Nephron (organoid): ENCODE measurements around the gene SLC4A2.

ENCODE experiments used
- H3K27ac Mint-ChIP-seq, 3 experiments: 2 replicates each; pipeline ENCODE4 v1.8.0; 2020; ENCODE audit warnings: mixed read lengths in 3 of 3, mild to moderate bottlenecking in 2 of 3, moderate library complexity in 1 of 3
- H3K27me3 Mint-ChIP-seq: 2 replicates; pipeline ENCODE4 v1.8.0; 2021; ENCODE audit warnings: low read depth, mild to moderate bottlenecking, moderate library complexity, mixed read lengths
- H3K36me3 Mint-ChIP-seq: 2 replicates; pipeline ENCODE4 v1.8.0; 2020; ENCODE audit warnings: low read depth, mixed read lengths
- H3K4me1 Mint-ChIP-seq: 2 replicates; pipeline ENCODE4 v1.8.0; 2020; ENCODE audit warnings: mixed read lengths
- H3K4me3 Mint-ChIP-seq, 3 experiments: 2 replicates each; pipeline ENCODE4 v1.8.0; 2020; ENCODE audit warnings: mild to moderate bottlenecking in 3 of 3, mixed read lengths in 3 of 3, moderate library complexity in 2 of 3
- H3K9me3 Mint-ChIP-seq: 2 replicates; pipeline ENCODE4 v1.8.0; 2020; ENCODE audit warnings: mixed read lengths
- CTCF ChIP-seq, 3 experiments: fragments of 200-600 bp; sonication (generic); IDR thresholded peaks; one replicate each; pipeline ENCODE4 v1.5.0; 2021; ENCODE audit warnings: antibody characterized with exemption in 3 of 3; ENCODE audit not compliant: unreplicated experiment in 3 of 3

The SLC4A2 gene

GRCh38 chr7:151053096-151053495, 6.3 kb upstream of the SLC4A2 start:
- Mint-ChIP-seq H3K36me3 (peaks cover 5% of the 10 kb centered on the region), H3K4me1 (peaks cover 16% of the 10 kb centered on the region), H3K9me3 (no peaks in the 10 kb centered on the region), H3K27me3 (peaks cover 31% of the 10 kb centered on the region), H3K27ac (no peak overlapping the region), H3K4me3 (no peak overlapping the region)
- no peak for TF ChIP-seq CTCF (IDR thresholded peaks at IDR 0.05; ENCODE audit: unreplicated experiment in 3 of 3)

- Mint-ChIP-seq H3K4me3 (no peak overlapping the region), H3K36me3 (peaks cover 5% of the 10 kb centered on the region), H3K4me1 (peaks cover 19% of the 10 kb centered on the region), H3K9me3 (no peaks in the 10 kb centered on the region), H3K27me3 (peaks cover 27% of the 10 kb centered on the region), H3K27ac (no peak overlapping the region)
- TF ChIP-seq CTCF (IDR thresholded peaks at IDR 0.05; ENCODE audit: unreplicated experiment in 3 of 3) = no peak
Measured at GRCh38 chr7:151053751-151054150, 5.6 kb upstream of the SLC4A2 start.

GRCh38 chr7:151056283-151056665, 3.1 kb upstream of the SLC4A2 start:
- Mint-ChIP-seq H3K36me3 (peaks cover 5% of the 10 kb centered on the region), H3K27me3 (peaks cover 15% of the 10 kb centered on the region)
- no peak for TF ChIP-seq CTCF (IDR thresholded peaks at IDR 0.05; ENCODE audit: unreplicated experiment in 3 of 3)

GRCh38 chr7:151056666-151057505, 2.5 kb upstream of the SLC4A2 start:
- peaks cover 36% of the 10 kb centered on the region for H3K4me1 Mint-ChIP-seq
- no peak for TF ChIP-seq CTCF (IDR thresholded peaks at IDR 0.05; ENCODE audit: unreplicated experiment in 3 of 3)
- H3K27me3 Mint-ChIP-seq = peaks cover 15% of the 10 kb centered on the region
- no peaks in the 10 kb centered on the region for H3K9me3 Mint-ChIP-seq
- peaks cover 5% of the 10 kb centered on the region for H3K36me3 Mint-ChIP-seq
- H3K27ac Mint-ChIP-seq = peak overlapping the region; percentile 27 to 99 (median 97)
- H3K4me3 Mint-ChIP-seq = peak overlapping the region; percentile 94 to 95 (median 94)

More at GRCh38 chr7:151056283-151056665, 3.1 kb upstream of the SLC4A2 start:
- H3K27ac Mint-ChIP-seq = no peak overlapping the region
- H3K4me1 Mint-ChIP-seq = peaks cover 30% of the 10 kb centered on the region
- H3K9me3 Mint-ChIP-seq = no peaks in the 10 kb centered on the region
- peak overlapping the region; percentile 94 to 95 (median 94) for H3K4me3 Mint-ChIP-seq

- H3K4me3 Mint-ChIP-seq = peak within 1 kb of the TSS; percentile 94 to 95 (median 94)
- peaks cover 39% of the 10 kb centered on the region for H3K4me1 Mint-ChIP-seq
- no peaks in the 10 kb centered on the region for H3K9me3 Mint-ChIP-seq
- H3K27me3 Mint-ChIP-seq = peaks cover 15% of the 10 kb centered on the region
- peaks cover 5% of the 10 kb centered on the region for H3K36me3 Mint-ChIP-seq
- peak within 1 kb of the TSS; percentile 97 to 99 (median 99) for H3K27ac Mint-ChIP-seq
- TF ChIP-seq CTCF (IDR thresholded peaks at IDR 0.05; ENCODE audit: unreplicated experiment in 3 of 3) = no peak
Measured at GRCh38 chr7:151057506-151057988, 1.8 kb upstream of the SLC4A2 start, which contains the start of gene CDK5. TSS of gene CDK5 (minus strand) at chr7:151057897. CDS start at chr7:151057848, 49 bp downstream.
